ENCODE results near the gene SDS.

The SDS gene

GRCh38 chr12:113397497-113398197 is 6.0 kb downstream of the SDS start:
- H3K4me3 ChIP-seq (ENCODE audit: low read depth, low read length): no peak overlapping the region
- no peaks in the 10 kb centered on the region for H3K9me3 ChIP-seq (ENCODE audit: control insufficient read depth, insufficient read depth, low read depth, low read length)
- H3K27me3 ChIP-seq (ENCODE audit: control insufficient read depth, insufficient read depth, low read length): no peaks in the 10 kb centered on the region
- H3K27ac ChIP-seq (ENCODE audit: low read depth, low read length): no peak overlapping the region
- H3K36me3 ChIP-seq (ENCODE audit: control insufficient read depth, insufficient read depth, low read length): no peaks in the 10 kb centered on the region
- H3K4me1 ChIP-seq (ENCODE audit: control insufficient read depth, insufficient read depth, low read length): 0 out of 2 replicates have a peak, but pooled peaks cover 4% of the 10 kb centered on the region
- H3K9ac ChIP-seq (ENCODE audit: low read length): no peak overlapping the region

- Histone ChIP-seq H3K27ac (ENCODE audit: low read depth, low read length) (no peak overlapping the region), H3K9ac (ENCODE audit: low read length) (no peak overlapping the region), H3K4me1 (ENCODE audit: control insufficient read depth, insufficient read depth, low read length) (0 out of 2 replicates have a peak, but pooled peaks cover 4% of the 10 kb centered on the region), H3K27me3 (ENCODE audit: control insufficient read depth, insufficient read depth, low read length) (no peaks in the 10 kb centered on the region), H3K9me3 (ENCODE audit: control insufficient read depth, insufficient read depth, low read depth, low read length) (no peaks in the 10 kb centered on the region), H3K4me3 (ENCODE audit: low read depth, low read length) (no peak overlapping the region), H3K36me3 (ENCODE audit: control insufficient read depth, insufficient read depth, low read length) (no peaks in the 10 kb centered on the region)
Observed at GRCh38 chr12:113396828-113397496, 6.7 kb downstream of the SDS start.

GRCh38 chr12:113396200-113396599 is 7.5 kb downstream of the SDS start:
- no peaks in the 10 kb centered on the region for H3K27me3 ChIP-seq (ENCODE audit: control insufficient read depth, insufficient read depth, low read length)
- H3K36me3 ChIP-seq (ENCODE audit: control insufficient read depth, insufficient read depth, low read length): no peaks in the 10 kb centered on the region
- no peaks in the 10 kb centered on the region for H3K9me3 ChIP-seq (ENCODE audit: control insufficient read depth, insufficient read depth, low read depth, low read length)
- no peak overlapping the region for H3K4me3 ChIP-seq (ENCODE audit: low read depth, low read length)
- H3K9ac ChIP-seq (ENCODE audit: low read length): no peak overlapping the region
- no peak overlapping the region for H3K27ac ChIP-seq (ENCODE audit: low read depth, low read length)
- H3K4me1 ChIP-seq (ENCODE audit: control insufficient read depth, insufficient read depth, low read length): 0 out of 2 replicates have a peak, but pooled peaks cover 4% of the 10 kb centered on the region

GRCh38 chr12:113395119-113395518 is 8.6 kb downstream of the SDS start:
- H3K36me3 ChIP-seq (ENCODE audit: control insufficient read depth, insufficient read depth, low read length): no peaks in the 10 kb centered on the region
- H3K9ac ChIP-seq (ENCODE audit: low read length): no peak overlapping the region
- H3K27ac ChIP-seq (ENCODE audit: low read depth, low read length): no peak overlapping the region
- H3K4me1 ChIP-seq (ENCODE audit: control insufficient read depth, insufficient read depth, low read length): 0 out of 2 replicates have a peak, but pooled peaks cover 4% of the 10 kb centered on the region
- H3K4me3 ChIP-seq (ENCODE audit: low read depth, low read length): no peak overlapping the region
- no peaks in the 10 kb centered on the region for H3K9me3 ChIP-seq (ENCODE audit: control insufficient read depth, insufficient read depth, low read depth, low read length)
- H3K27me3 ChIP-seq (ENCODE audit: control insufficient read depth, insufficient read depth, low read length): no peaks in the 10 kb centered on the region

- no peak overlapping the region for H3K27ac ChIP-seq (ENCODE audit: low read depth, low read length)
- H3K4me1 ChIP-seq (ENCODE audit: control insufficient read depth, insufficient read depth, low read length): 0 out of 2 replicates have a peak, but pooled peaks cover 4% of the 10 kb centered on the region
- H3K27me3 ChIP-seq (ENCODE audit: control insufficient read depth, insufficient read depth, low read length): no peaks in the 10 kb centered on the region
- H3K9me3 ChIP-seq (ENCODE audit: control insufficient read depth, insufficient read depth, low read depth, low read length): no peaks in the 10 kb centered on the region
- no peak overlapping the region for H3K9ac ChIP-seq (ENCODE audit: low read length)
- H3K4me3 ChIP-seq (ENCODE audit: low read depth, low read length): no peak overlapping the region
- H3K36me3 ChIP-seq (ENCODE audit: control insufficient read depth, insufficient read depth, low read length): peaks cover 3% of the 10 kb centered on the region
Observed at GRCh38 chr12:113393749-113394148, 9.9 kb downstream of the SDS start.

- H3K9ac ChIP-seq (ENCODE audit: low read length): no peak overlapping the region
- H3K4me1 ChIP-seq (ENCODE audit: control insufficient read depth, insufficient read depth, low read length): 0 out of 2 replicates have a peak, but pooled peaks cover 4% of the 10 kb centered on the region
- no peak overlapping the region for H3K27ac ChIP-seq (ENCODE audit: low read depth, low read length)
- peaks cover 5% of the 10 kb centered on the region for H3K36me3 ChIP-seq (ENCODE audit: control insufficient read depth, insufficient read depth, low read length)
- no peak overlapping the region for H3K4me3 ChIP-seq (ENCODE audit: low read depth, low read length)
- no peaks in the 10 kb centered on the region for H3K9me3 ChIP-seq (ENCODE audit: control insufficient read depth, insufficient read depth, low read depth, low read length)
- H3K27me3 ChIP-seq (ENCODE audit: control insufficient read depth, insufficient read depth, low read length): no peaks in the 10 kb centered on the region
Observed at GRCh38 chr12:113392988-113393579, 10.6 kb downstream of the SDS start.

GRCh38 chr12:113392520-113392919 is 11.2 kb downstream of the SDS start:
- Histone ChIP-seq H3K9ac (ENCODE audit: low read length) (no peak overlapping the region), H3K36me3 (ENCODE audit: control insufficient read depth, insufficient read depth, low read length) (peaks cover 9% of the 10 kb centered on the region), H3K4me3 (ENCODE audit: low read depth, low read length) (no peak overlapping the region)

GRCh38 chr12:113391650-113392337 is 11.9 kb downstream of the SDS start:
- no peaks in the 10 kb centered on the region for H3K4me1 ChIP-seq (ENCODE audit: control insufficient read depth, insufficient read depth, low read length)
- peaks cover 15% of the 10 kb centered on the region for H3K36me3 ChIP-seq (ENCODE audit: control insufficient read depth, insufficient read depth, low read length)
- no peaks in the 10 kb centered on the region for H3K27me3 ChIP-seq (ENCODE audit: control insufficient read depth, insufficient read depth, low read length)
- no peak overlapping the region for H3K9ac ChIP-seq (ENCODE audit: low read length)
- H3K4me3 ChIP-seq (ENCODE audit: low read depth, low read length): no peak overlapping the region
- no peak overlapping the region for H3K27ac ChIP-seq (ENCODE audit: low read depth, low read length)
- no peaks in the 10 kb centered on the region for H3K9me3 ChIP-seq (ENCODE audit: control insufficient read depth, insufficient read depth, low read depth, low read length)

More at GRCh38 chr12:113392520-113392919, 11.2 kb downstream of the SDS start:
- 0 out of 2 replicates have a peak, but pooled peaks cover 3% of the 10 kb centered on the region for H3K4me1 ChIP-seq (ENCODE audit: control insufficient read depth, insufficient read depth, low read length)
- H3K9me3 ChIP-seq (ENCODE audit: control insufficient read depth, insufficient read depth, low read depth, low read length): no peaks in the 10 kb centered on the region
- H3K27me3 ChIP-seq (ENCODE audit: control insufficient read depth, insufficient read depth, low read length): no peaks in the 10 kb centered on the region
- no peak overlapping the region for H3K27ac ChIP-seq (ENCODE audit: low read depth, low read length)

GRCh38 chr12:113391145-113391544 is 12.5 kb downstream of the SDS start:
- Histone ChIP-seq H3K36me3 (ENCODE audit: control insufficient read depth, insufficient read depth, low read length) (peaks cover 19% of the 10 kb centered on the region), H3K27ac (ENCODE audit: low read depth, low read length) (no peak overlapping the region), H3K27me3 (ENCODE audit: control insufficient read depth, insufficient read depth, low read length) (no peaks in the 10 kb centered on the region), H3K9me3 (ENCODE audit: control insufficient read depth, insufficient read depth, low read depth, low read length) (no peaks in the 10 kb centered on the region), H3K9ac (ENCODE audit: low read length) (no peak overlapping the region), H3K4me1 (ENCODE audit: control insufficient read depth, insufficient read depth, low read length) (no peaks in the 10 kb centered on the region), H3K4me3 (ENCODE audit: low read depth, low read length) (no peak overlapping the region)

GRCh38 chr12:113390064-113391043 is 13.3 kb downstream of the SDS start:
- no peak overlapping the region for H3K9ac ChIP-seq (ENCODE audit: low read length)
- H3K36me3 ChIP-seq (ENCODE audit: control insufficient read depth, insufficient read depth, low read length): peaks cover 21% of the 10 kb centered on the region
- no peak overlapping the region for H3K4me3 ChIP-seq (ENCODE audit: low read depth, low read length)
- no peaks in the 10 kb centered on the region for H3K27me3 ChIP-seq (ENCODE audit: control insufficient read depth, insufficient read depth, low read length)
- no peaks in the 10 kb centered on the region for H3K4me1 ChIP-seq (ENCODE audit: control insufficient read depth, insufficient read depth, low read length)
- H3K27ac ChIP-seq (ENCODE audit: low read depth, low read length): no peak overlapping the region
- no peaks in the 10 kb centered on the region for H3K9me3 ChIP-seq (ENCODE audit: control insufficient read depth, insufficient read depth, low read depth, low read length)
